Activated T-cell treated with anti-CD3 and anti-CD28 coated beads, Interleukin-2, amount 50 U/mL, for 72 hours (primary cell): ENCODE results near the gene JMJD1C. TPM values are rescaled to one million over a fixed set of nuclear protein-coding genes. Genes with fewer than 3 reads are reported as not detected.
"Not testable (repeated sequence)": the region's sequence is repeated elsewhere in the genome, so short reads cannot be mapped to it uniquely, and the experiment has no call there.

ENCODE experiments used
- ATAC-seq, 2 donors: fragments of 150-1000 bp; cut with Tn5 transposase; replicated peaks in 1 of 2; 2 replicates each; pipeline ENCODE4 v1.10.0; 2021; ENCODE audit warnings: moderate library complexity in 2 of 2, mild to moderate bottlenecking in 1 of 2
- DNase-seq, 2 donors: peaks; one replicate each; pipeline ENCODE4 v3.0.0; 2021 to 2022; ENCODE audit warnings: mixed read lengths in 1 of 2
- H3K27ac Mint-ChIP-seq: one replicate; pipeline ENCODE4 v1.8.0; 2022; ENCODE audit warnings: mild to moderate bottlenecking, moderate library complexity, mixed read lengths
- H3K27me3 Mint-ChIP-seq: one replicate; pipeline ENCODE4 v1.8.0; 2022; ENCODE audit warnings: low read depth, mixed read lengths
- H3K36me3 Mint-ChIP-seq, 2 donors: one replicate each; pipeline ENCODE4 v1.8.0; 2022; ENCODE audit warnings: mixed read lengths in 2 of 2, mild to moderate bottlenecking in 1 of 2; ENCODE audit not compliant: insufficient read depth in 2 of 2
- H3K4me1 Mint-ChIP-seq: one replicate; pipeline ENCODE4 v1.8.0; 2022; ENCODE audit warnings: low read depth, mixed read lengths
- H3K4me3 Mint-ChIP-seq, 2 donors: one replicate each; pipeline ENCODE4 v1.8.0; 2022; ENCODE audit warnings: mild to moderate bottlenecking in 2 of 2, mixed read lengths in 2 of 2, moderate library complexity in 2 of 2
- H3K9me3 Mint-ChIP-seq, 2 donors: one replicate each; pipeline ENCODE4 v1.8.0; 2022; ENCODE audit warnings: mixed read lengths in 2 of 2
- total RNA-seq, 2 donors: library from RNA; stranded (reverse); gene quantifications; one replicate each; pipeline ENCODE4 v1.2.3, GENCODE V29; 2022

The JMJD1C gene
- total RNA-seq, 2 donors from 2014 or later: 67.3 to 67.5 TPM

GRCh38 chr10:63339640-63340039 lies 126.1 kb downstream of the JMJD1C start:
- H3K27me3 Mint-ChIP-seq, H3K36me3 Mint-ChIP-seq, H3K4me3 Mint-ChIP-seq, H3K4me1 Mint-ChIP-seq, DNase-seq, H3K27ac Mint-ChIP-seq, H3K9me3 Mint-ChIP-seq, ATAC-seq: not testable (repeated sequence)

- no peaks in the 10 kb centered on the region for H3K36me3 Mint-ChIP-seq
- no peak overlapping the region for H3K27ac Mint-ChIP-seq
- H3K27me3 Mint-ChIP-seq: no peaks in the 10 kb centered on the region
- H3K4me1 Mint-ChIP-seq: no peaks in the 10 kb centered on the region
- no peak for DNase-seq
- ATAC-seq: no peak
- no peaks in the 10 kb centered on the region for H3K9me3 Mint-ChIP-seq
- no peak overlapping the region for H3K4me3 Mint-ChIP-seq
Observed at GRCh38 chr10:63337455-63338251, 128.1 kb downstream of the JMJD1C start.

GRCh38 chr10:63331586-63331985 lies 134.2 kb downstream of the JMJD1C start:
- Mint-ChIP-seq H3K9me3 (no peaks in the 10 kb centered on the region), H3K36me3 (no peaks in the 10 kb centered on the region), H3K4me1 (no peaks in the 10 kb centered on the region), H3K4me3 (no peak overlapping the region), H3K27me3 (no peaks in the 10 kb centered on the region), H3K27ac (peak overlapping the region; percentile 19)
- no peak for DNase-seq
- ATAC-seq: no peak

- ATAC-seq: no peak
- H3K4me1 Mint-ChIP-seq: no peaks in the 10 kb centered on the region
- H3K4me3 Mint-ChIP-seq: no peak overlapping the region
- H3K27ac Mint-ChIP-seq: no peak overlapping the region
- H3K27me3 Mint-ChIP-seq: no peaks in the 10 kb centered on the region
- H3K9me3 Mint-ChIP-seq: no peaks in the 10 kb centered on the region
- DNase-seq: no peak
- H3K36me3 Mint-ChIP-seq: no peaks in the 10 kb centered on the region
Observed at GRCh38 chr10:63324495-63324854, 141.3 kb downstream of the JMJD1C start.

- Mint-ChIP-seq H3K27me3 (no peaks in the 10 kb centered on the region), H3K36me3 (no peaks in the 10 kb centered on the region), H3K4me3 (no peak overlapping the region), H3K9me3 (no peaks in the 10 kb centered on the region), H3K27ac (no peak overlapping the region), H3K4me1 (no peaks in the 10 kb centered on the region)
- ATAC-seq (no peak), DNase-seq (no peak)
Observed at GRCh38 chr10:63323701-63324494, 141.9 kb downstream of the JMJD1C start.

GRCh38 chr10:63320683-63321082 lies 145.1 kb downstream of the JMJD1C start:
- H3K27me3 Mint-ChIP-seq: no peaks in the 10 kb centered on the region
- ATAC-seq: no peak
- no peaks in the 10 kb centered on the region for H3K36me3 Mint-ChIP-seq
- H3K9me3 Mint-ChIP-seq: no peaks in the 10 kb centered on the region
- H3K4me1 Mint-ChIP-seq: no peaks in the 10 kb centered on the region
- H3K4me3 Mint-ChIP-seq: no peak overlapping the region
- no peak overlapping the region for H3K27ac Mint-ChIP-seq
- no peak for DNase-seq

- no peak for ATAC-seq
Observed at GRCh38 chr10:63319231-63319630, 146.5 kb downstream of the JMJD1C start.

GRCh38 chr10:63318491-63318890 lies 147.3 kb downstream of the JMJD1C start:
- Mint-ChIP-seq H3K9me3 (peaks cover 0 to 3% of the 10 kb centered on the region in 2 donors), H3K27me3 (no peaks in the 10 kb centered on the region), H3K36me3 (peaks cover 0 to 2% of the 10 kb centered on the region in 2 donors), H3K4me3 (no peak overlapping the region), H3K4me1 (no peaks in the 10 kb centered on the region), H3K27ac (no peak overlapping the region)
- no peak for ATAC-seq
- no peak for DNase-seq

More at GRCh38 chr10:63319231-63319630, 146.5 kb downstream of the JMJD1C start:
- no peaks in the 10 kb centered on the region for H3K36me3 Mint-ChIP-seq
- no peaks in the 10 kb centered on the region for H3K9me3 Mint-ChIP-seq
- peak overlapping the region; percentile 80 for H3K27ac Mint-ChIP-seq
- no peak overlapping the region for H3K4me3 Mint-ChIP-seq
- no peaks in the 10 kb centered on the region for H3K4me1 Mint-ChIP-seq
- H3K27me3 Mint-ChIP-seq: no peaks in the 10 kb centered on the region
- no peak for DNase-seq

- H3K36me3 Mint-ChIP-seq: peaks cover 0 to 2% of the 10 kb centered on the region in 2 donors
- DNase-seq (no peak), ATAC-seq (no peak)
- H3K4me3 Mint-ChIP-seq: no peak overlapping the region
- peak overlapping the region; percentile 46 for H3K27ac Mint-ChIP-seq
- H3K27me3 Mint-ChIP-seq: no peaks in the 10 kb centered on the region
- H3K9me3 Mint-ChIP-seq: peaks cover 0 to 3% of the 10 kb centered on the region in 2 donors
- no peaks in the 10 kb centered on the region for H3K4me1 Mint-ChIP-seq
Observed at GRCh38 chr10:63314020-63314419, 151.8 kb downstream of the JMJD1C start.

GRCh38 chr10:63313066-63313717 lies 152.6 kb downstream of the JMJD1C start:
- peaks cover 0 to 3% of the 10 kb centered on the region in 2 donors for H3K9me3 Mint-ChIP-seq
- no peak for ATAC-seq
- no peak for DNase-seq
- H3K4me1 Mint-ChIP-seq: no peaks in the 10 kb centered on the region
- no peak overlapping the region for H3K4me3 Mint-ChIP-seq
- H3K27ac Mint-ChIP-seq: no peak overlapping the region
- H3K27me3 Mint-ChIP-seq: no peaks in the 10 kb centered on the region
- peaks cover 0 to 2% of the 10 kb centered on the region in 2 donors for H3K36me3 Mint-ChIP-seq

GRCh38 chr10:63308628-63309027 lies 157.1 kb downstream of the JMJD1C start:
- H3K27me3 Mint-ChIP-seq: no peaks in the 10 kb centered on the region
- ATAC-seq (no peak), DNase-seq (no peak)
- no peak overlapping the region for H3K4me3 Mint-ChIP-seq
- H3K36me3 Mint-ChIP-seq: no peaks in the 10 kb centered on the region
- H3K27ac Mint-ChIP-seq: no peak overlapping the region
- no peaks in the 10 kb centered on the region for H3K9me3 Mint-ChIP-seq
- peaks cover 4% of the 10 kb centered on the region for H3K4me1 Mint-ChIP-seq

GRCh38 chr10:63304146-63304545 lies 161.6 kb downstream of the JMJD1C start:
- no peaks in the 10 kb centered on the region for H3K27me3 Mint-ChIP-seq
- H3K4me1 Mint-ChIP-seq: peaks cover 4% of the 10 kb centered on the region
- H3K36me3 Mint-ChIP-seq: no peaks in the 10 kb centered on the region

GRCh38 chr10:63300801-63301200 lies 165.0 kb downstream of the JMJD1C start:
- Mint-ChIP-seq H3K36me3 (no peaks in the 10 kb centered on the region), H3K27ac (no peak overlapping the region), H3K4me3 (no peak overlapping the region), H3K4me1 (peaks cover 4% of the 10 kb centered on the region), H3K27me3 (no peaks in the 10 kb centered on the region), H3K9me3 (no peaks in the 10 kb centered on the region)
- ATAC-seq (no peak), DNase-seq (no peak)

More at GRCh38 chr10:63304146-63304545, 161.6 kb downstream of the JMJD1C start:
- ATAC-seq (no peak), DNase-seq (no peak)
- H3K9me3 Mint-ChIP-seq: no peaks in the 10 kb centered on the region
- H3K27ac Mint-ChIP-seq: no peak overlapping the region
- H3K4me3 Mint-ChIP-seq: no peak overlapping the region
